ENCODE results near the gene KIF16B. TPM values are rescaled to one million over a fixed set of nuclear protein-coding genes. Genes with fewer than 3 reads are reported as not detected.

KIF16B gene
- total RNA-seq, 2 experiments from 2014 or later: 3.2 to 3.4 TPM

DNA sequence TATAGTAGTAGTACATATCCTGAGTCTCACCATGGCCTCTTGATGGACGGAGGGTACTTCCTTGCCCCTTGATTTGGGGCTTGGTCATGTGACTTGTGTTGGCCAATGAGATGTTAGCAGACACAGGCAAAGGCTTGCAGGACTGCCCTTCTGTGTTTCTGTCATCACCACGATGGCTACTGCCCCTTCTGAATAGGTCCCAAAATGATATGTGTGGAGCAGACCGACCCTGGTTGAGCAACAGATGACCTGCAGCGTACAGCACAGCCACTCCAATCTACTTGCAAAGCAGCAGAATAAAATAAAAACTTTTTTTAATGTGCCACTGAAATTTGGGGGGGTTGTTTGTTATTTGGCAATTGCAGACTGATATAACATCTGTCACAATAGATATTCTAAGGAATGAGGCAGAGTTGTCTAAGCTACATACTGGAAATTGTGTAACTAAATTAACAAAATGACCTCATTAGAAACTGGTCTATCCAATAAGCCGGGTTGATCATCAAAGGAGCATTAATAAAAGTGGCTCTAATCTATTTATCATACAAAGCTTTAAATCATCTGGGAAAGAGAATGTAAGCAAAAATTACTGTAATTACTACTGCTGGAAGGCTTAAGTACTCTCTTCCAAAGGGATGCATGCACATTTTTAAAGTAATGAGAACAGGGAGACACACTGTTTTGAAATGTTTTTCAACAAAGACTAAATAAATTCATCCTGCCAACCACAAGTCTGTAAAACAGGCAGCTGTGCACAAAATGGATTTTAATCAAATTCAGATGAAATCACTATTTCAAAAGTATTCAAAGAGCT is 209.5 kb downstream of the KIF16B start:
- ATAC-seq (no peak), DNase-seq (no peak)
- CTCF ChIA-PET: no interaction called here
- Mint-ChIP-seq H3K27ac (no peak overlapping the region), H3K36me3 (ENCODE audit: low read depth) (no peaks in the 10 kb centered on the region), H3K4me1 (ENCODE audit: low read depth) (no peaks in the 10 kb centered on the region), H3K9me3 (ENCODE audit: insufficient read depth) (no peaks in the 10 kb centered on the region), H3K4me3 (no peak overlapping the region), H3K27me3 (ENCODE audit: low read depth) (no peaks in the 10 kb centered on the region)
- POLR2A ChIA-PET: no interaction called here

DNA sequence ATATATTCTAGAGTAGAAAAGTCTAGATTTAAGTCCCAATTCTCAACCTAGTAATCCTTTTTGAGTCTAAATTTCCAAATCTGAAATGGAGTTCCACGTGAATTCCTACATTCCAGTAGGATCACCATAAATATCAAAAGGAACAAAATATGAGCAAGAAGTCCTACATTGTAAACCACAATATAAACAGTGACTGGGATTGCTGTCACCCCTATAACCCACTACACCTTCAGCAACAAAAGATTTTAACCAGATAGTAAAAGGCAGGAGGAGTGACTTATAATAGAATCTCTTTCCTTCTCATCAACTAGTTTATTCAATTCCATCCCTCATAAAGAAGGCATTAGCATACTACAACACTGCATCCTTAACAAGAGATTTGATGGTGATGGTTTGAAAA is 210.6 kb downstream of the KIF16B start:
- ATAC-seq (no peak), DNase-seq (no peak)
- H3K36me3 Mint-ChIP-seq (ENCODE audit: low read depth): no peaks in the 10 kb centered on the region
- no peaks in the 10 kb centered on the region for H3K27me3 Mint-ChIP-seq (ENCODE audit: low read depth)
- H3K4me1 Mint-ChIP-seq (ENCODE audit: low read depth): no peaks in the 10 kb centered on the region
- H3K9me3 Mint-ChIP-seq (ENCODE audit: insufficient read depth): no peaks in the 10 kb centered on the region
- no peak overlapping the region for H3K4me3 Mint-ChIP-seq
- ChIA-PET POLR2A (no interaction called here), CTCF (no interaction called here)
- no peak overlapping the region for H3K27ac Mint-ChIP-seq

DNA sequence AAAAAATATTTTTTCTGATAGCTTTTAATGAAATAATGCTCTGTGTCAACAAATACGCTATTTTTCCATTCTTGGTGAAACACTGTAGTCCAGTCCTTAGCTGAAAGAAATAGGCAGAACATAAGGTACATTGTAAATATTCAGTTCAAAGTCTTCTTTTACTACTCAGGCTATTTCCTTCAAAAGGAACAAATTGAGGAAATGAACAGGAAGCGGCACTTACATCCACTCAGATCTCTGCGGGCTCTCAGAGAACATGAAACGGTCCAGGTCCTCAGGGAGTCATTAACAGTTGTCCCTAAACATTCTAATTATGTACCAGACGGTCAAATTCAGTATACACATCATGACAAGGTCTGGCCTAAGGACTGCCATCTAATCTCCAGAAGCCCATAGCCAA is 212.6 kb downstream of the KIF16B start:
- H3K4me1 Mint-ChIP-seq (ENCODE audit: low read depth): no peaks in the 10 kb centered on the region
- no peak overlapping the region for H3K4me3 Mint-ChIP-seq
- H3K36me3 Mint-ChIP-seq (ENCODE audit: low read depth): no peaks in the 10 kb centered on the region
- ChIA-PET CTCF (no interaction called here), POLR2A (no interaction called here)
- no peaks in the 10 kb centered on the region for H3K27me3 Mint-ChIP-seq (ENCODE audit: low read depth)
- ATAC-seq (no peak), DNase-seq (no peak)
- H3K27ac Mint-ChIP-seq: no peak overlapping the region
- no peaks in the 10 kb centered on the region for H3K9me3 Mint-ChIP-seq (ENCODE audit: insufficient read depth)

DNA sequence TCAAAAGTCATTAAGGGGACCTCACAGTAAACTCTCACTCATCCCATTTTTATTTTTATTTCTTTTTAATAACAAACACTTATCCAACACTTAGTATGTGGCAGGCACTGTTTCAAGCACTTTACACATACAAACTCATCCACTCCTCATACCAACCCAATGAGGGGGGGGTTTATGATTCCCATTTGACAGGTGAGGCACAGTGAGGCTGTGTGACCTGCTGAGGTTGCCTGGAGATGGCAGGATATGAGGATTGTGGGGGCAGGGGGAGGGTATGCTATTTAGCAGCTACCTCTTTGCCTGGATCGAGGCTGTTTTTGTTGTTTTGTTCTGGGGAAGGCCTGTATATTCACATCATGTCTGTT is 219.8 kb downstream of the KIF16B start:
- no peak for ATAC-seq
- H3K27me3 Mint-ChIP-seq (ENCODE audit: low read depth): no peaks in the 10 kb centered on the region
- H3K27ac Mint-ChIP-seq: no peak overlapping the region
- H3K9me3 Mint-ChIP-seq (ENCODE audit: insufficient read depth): no peaks in the 10 kb centered on the region
- POLR2A ChIA-PET: no interaction called here
- no peaks in the 10 kb centered on the region for H3K4me1 Mint-ChIP-seq (ENCODE audit: low read depth)
- DNase-seq: no peak
- CTCF ChIA-PET: no interaction called here
- no peak overlapping the region for H3K4me3 Mint-ChIP-seq
- H3K36me3 Mint-ChIP-seq (ENCODE audit: low read depth): no peaks in the 10 kb centered on the region

DNA sequence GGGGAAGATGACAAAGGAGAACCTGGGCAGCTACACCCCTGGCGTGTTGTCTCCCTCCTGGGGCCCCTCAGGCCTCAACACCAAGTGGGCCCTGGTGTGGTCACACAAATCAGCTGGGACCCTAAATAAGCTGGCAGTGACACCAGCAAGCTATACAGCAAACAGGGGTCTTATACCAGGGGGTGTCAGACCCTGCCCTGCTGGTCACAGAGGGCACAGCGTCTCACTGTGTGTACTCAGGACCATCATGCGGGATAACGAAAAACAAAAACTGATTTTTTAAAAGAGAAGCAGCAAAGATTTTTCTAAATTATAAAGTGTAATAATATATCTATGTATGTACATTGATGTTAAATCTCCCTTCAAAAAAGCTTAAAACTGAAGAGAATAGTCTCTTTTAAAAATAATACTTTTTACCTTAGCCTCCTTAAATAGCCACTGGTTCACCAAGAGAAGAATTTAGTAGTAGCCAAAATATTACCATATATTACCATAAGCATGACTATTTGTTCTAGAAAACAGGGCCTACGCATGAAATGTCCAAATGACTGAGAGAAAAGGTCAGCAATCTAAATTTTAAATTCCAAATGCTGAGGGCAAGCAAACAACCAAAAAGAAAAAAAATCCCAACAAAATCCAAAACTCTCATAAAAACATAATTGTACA is 220.4 kb downstream of the KIF16B start:
- Mint-ChIP-seq H3K27ac (no peak overlapping the region), H3K4me3 (no peak overlapping the region), H3K9me3 (ENCODE audit: insufficient read depth) (no peaks in the 10 kb centered on the region), H3K27me3 (ENCODE audit: low read depth) (no peaks in the 10 kb centered on the region), H3K4me1 (ENCODE audit: low read depth) (no peaks in the 10 kb centered on the region), H3K36me3 (ENCODE audit: low read depth) (no peaks in the 10 kb centered on the region)
- ATAC-seq: no peak
- CTCF ChIA-PET: no interaction called here
- no peak for DNase-seq
- POLR2A ChIA-PET: no interaction called here

DNA sequence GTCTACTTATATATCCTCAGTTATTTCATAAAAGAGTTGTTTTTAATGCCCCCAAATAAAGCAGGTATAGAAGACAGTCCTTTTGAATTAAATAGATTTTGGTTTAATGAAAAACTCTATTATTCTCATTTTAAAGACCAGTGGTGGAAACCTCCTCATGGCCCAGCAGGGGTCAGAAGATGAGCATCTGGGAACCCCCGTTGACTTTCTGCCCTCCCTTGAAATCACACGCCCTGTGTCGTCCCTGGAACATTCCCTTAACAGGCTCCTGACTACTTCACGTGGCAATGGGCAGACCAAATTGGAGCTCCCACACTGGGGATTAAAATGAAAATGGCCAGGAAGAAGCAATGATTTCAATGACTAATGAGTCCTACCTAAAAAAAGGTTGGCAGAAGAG is 220.9 kb downstream of the KIF16B start:
- ATAC-seq (no peak), DNase-seq (no peak)
- CTCF ChIA-PET: no interaction called here
- Mint-ChIP-seq H3K4me3 (no peak overlapping the region), H3K9me3 (ENCODE audit: insufficient read depth) (no peaks in the 10 kb centered on the region), H3K27ac (no peak overlapping the region), H3K4me1 (ENCODE audit: low read depth) (no peaks in the 10 kb centered on the region), H3K27me3 (ENCODE audit: low read depth) (no peaks in the 10 kb centered on the region), H3K36me3 (ENCODE audit: low read depth) (no peaks in the 10 kb centered on the region)
- POLR2A ChIA-PET: no interaction called here

DNA sequence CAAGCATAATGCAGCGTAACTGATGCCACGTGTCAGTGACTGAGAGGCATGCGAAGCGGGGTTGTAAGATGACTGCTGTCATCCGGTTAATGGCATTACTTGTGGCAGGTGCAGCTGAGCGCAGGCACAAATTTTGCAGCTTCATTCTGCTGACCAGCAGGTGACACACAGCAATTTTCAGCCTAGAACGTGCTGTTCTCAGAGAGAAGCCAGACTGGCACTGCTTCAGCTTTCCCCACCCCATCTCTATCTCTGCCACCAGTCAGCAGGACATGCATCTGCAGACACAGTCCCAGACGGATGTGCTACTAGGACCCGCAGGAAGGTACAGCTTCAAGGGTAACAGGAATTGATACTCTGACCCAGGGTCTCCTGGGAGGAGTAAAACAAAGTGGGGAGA is 221.8 kb downstream of the KIF16B start:
- ChIA-PET POLR2A (no interaction called here), CTCF (no interaction called here)
- Mint-ChIP-seq H3K27ac (no peak overlapping the region), H3K36me3 (ENCODE audit: low read depth) (no peaks in the 10 kb centered on the region), H3K27me3 (ENCODE audit: low read depth) (no peaks in the 10 kb centered on the region), H3K9me3 (ENCODE audit: insufficient read depth) (no peaks in the 10 kb centered on the region), H3K4me3 (no peak overlapping the region), H3K4me1 (ENCODE audit: low read depth) (no peaks in the 10 kb centered on the region)
- no peak for ATAC-seq
- DNase-seq: no peak

DNA sequence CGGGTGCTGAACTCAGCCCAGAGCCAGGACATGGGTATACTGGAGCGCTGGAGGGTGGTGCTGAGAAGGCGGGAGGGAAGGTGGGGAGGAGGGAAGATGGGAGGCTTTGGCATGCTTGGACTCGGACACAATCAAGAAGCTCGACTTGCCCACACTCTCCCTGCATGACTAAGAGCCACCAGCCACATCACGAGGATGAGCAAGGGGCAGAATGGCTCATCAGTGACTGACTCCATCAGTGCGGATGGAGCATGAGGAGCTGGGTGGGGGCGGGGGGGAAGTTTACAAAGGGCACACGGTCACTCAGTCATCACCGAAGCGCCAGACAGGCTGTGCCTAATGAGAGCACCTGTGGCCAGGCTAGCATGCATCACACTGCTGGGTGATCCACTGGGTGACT is 222.8 kb downstream of the KIF16B start:
- CTCF ChIA-PET: no interaction called here
- H3K36me3 Mint-ChIP-seq (ENCODE audit: low read depth): no peaks in the 10 kb centered on the region

DNA sequence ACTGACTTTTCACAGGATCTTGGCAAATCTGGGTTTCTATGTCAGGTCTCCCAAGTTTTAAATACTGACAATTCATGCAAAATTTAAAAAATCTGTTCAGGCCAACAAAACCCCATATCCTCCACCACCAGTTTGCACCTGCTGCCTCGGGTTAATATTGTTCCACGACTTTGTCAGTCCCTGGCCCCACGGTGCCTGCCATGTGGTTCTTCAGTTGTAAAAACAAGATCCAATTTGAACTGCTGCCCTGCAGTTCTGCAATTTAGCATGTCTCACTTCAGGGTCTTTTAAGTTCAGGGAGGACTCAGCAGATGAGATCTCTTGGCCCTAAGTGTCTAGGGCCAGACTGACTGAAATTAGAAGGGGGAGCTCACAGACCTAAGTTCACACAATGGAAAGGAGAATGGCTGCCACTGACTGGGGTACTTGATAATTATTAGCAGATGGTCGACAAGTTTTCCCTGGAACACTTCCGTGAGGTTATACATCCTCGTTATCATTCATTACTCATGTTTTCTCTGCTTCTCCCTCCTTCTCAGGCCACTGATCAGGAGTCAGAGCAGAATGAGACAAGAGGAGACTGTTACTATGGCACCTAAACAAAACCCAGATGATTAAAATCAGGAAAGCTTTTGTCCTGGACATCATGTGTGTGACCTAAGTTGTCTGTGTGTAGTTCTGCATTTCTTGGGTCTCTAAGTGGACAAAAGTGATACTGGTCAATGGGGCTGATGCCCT is 223.6 kb downstream of the KIF16B start:
- DNase-seq: no peak
- no peaks in the 10 kb centered on the region for H3K36me3 Mint-ChIP-seq (ENCODE audit: low read depth)
- no peaks in the 10 kb centered on the region for H3K9me3 Mint-ChIP-seq (ENCODE audit: insufficient read depth)
- no peak for ATAC-seq
- no peak overlapping the region for H3K27ac Mint-ChIP-seq
- H3K4me3 Mint-ChIP-seq: no peak overlapping the region
- no peaks in the 10 kb centered on the region for H3K27me3 Mint-ChIP-seq (ENCODE audit: low read depth)
- CTCF ChIA-PET: no interaction called here
- POLR2A ChIA-PET: no interaction called here
- H3K4me1 Mint-ChIP-seq (ENCODE audit: low read depth): no peaks in the 10 kb centered on the region

More for the DNA sequence above, 222.8 kb downstream of the KIF16B start:
- ATAC-seq (no peak), DNase-seq (no peak)
- no peak overlapping the region for H3K27ac Mint-ChIP-seq
- no peak overlapping the region for H3K4me3 Mint-ChIP-seq
- H3K9me3 Mint-ChIP-seq (ENCODE audit: insufficient read depth): no peaks in the 10 kb centered on the region
- no peaks in the 10 kb centered on the region for H3K4me1 Mint-ChIP-seq (ENCODE audit: low read depth)
- no peaks in the 10 kb centered on the region for H3K27me3 Mint-ChIP-seq (ENCODE audit: low read depth)
- POLR2A ChIA-PET: no interaction called here

DNA sequence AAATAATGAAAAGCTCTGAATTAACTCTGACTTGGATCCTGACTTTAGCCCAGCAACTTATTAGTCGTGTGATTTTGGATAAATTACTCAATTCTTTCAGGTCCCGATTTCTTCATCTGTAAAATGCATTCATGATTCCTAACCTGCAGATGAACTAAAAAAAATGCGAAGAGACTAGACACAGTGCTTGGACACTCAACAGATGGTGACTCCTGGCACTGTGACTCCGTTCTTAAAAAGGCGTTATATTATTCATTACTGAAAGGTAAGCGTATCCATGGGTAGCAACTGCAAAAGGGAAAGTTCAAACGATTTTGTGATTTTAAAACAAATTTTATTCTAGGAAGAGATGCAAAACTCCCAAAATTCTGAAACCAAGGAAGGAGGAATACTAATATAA is 226.3 kb downstream of the KIF16B start:
- H3K4me3 Mint-ChIP-seq: no peak overlapping the region
- DNase-seq: no peak
- no peak for ATAC-seq
- POLR2A ChIA-PET: no interaction called here
- CTCF ChIA-PET: no interaction called here
- H3K27me3 Mint-ChIP-seq (ENCODE audit: low read depth): no peaks in the 10 kb centered on the region
- no peaks in the 10 kb centered on the region for H3K4me1 Mint-ChIP-seq (ENCODE audit: low read depth)
- H3K36me3 Mint-ChIP-seq (ENCODE audit: low read depth): no peaks in the 10 kb centered on the region
- H3K27ac Mint-ChIP-seq: no peak overlapping the region
- no peaks in the 10 kb centered on the region for H3K9me3 Mint-ChIP-seq (ENCODE audit: insufficient read depth)

DNA sequence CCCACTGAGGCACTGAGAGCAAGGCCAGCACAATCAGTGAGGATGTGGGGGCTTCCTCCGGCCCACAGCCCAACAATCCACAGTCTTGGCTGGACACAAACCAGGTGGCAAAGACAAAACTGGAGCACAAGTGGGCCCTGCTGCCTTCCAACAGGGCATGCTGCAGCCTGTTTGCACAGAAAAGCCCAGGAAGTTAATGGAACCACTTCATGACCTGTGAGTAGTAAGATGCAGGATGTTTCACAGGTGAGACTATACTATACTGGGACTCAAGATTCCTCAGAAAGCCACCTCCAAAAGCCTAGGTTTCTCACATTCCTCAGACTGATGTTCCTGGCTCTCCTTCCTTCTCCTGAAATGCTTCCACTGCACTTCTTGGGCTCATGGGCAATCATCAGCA is 235.5 kb downstream of the KIF16B start:
- ChIA-PET POLR2A (no interaction called here), CTCF (no interaction called here)
- DNase-seq: no peak
- H3K4me3 Mint-ChIP-seq: no peak overlapping the region
- H3K36me3 Mint-ChIP-seq (ENCODE audit: low read depth): no peaks in the 10 kb centered on the region
- H3K27ac Mint-ChIP-seq: no peak overlapping the region
- no peaks in the 10 kb centered on the region for H3K27me3 Mint-ChIP-seq (ENCODE audit: low read depth)
- no peaks in the 10 kb centered on the region for H3K4me1 Mint-ChIP-seq (ENCODE audit: low read depth)
- peaks cover 8% of the 10 kb centered on the region for H3K9me3 Mint-ChIP-seq (ENCODE audit: insufficient read depth)
- no peak for ATAC-seq

DNA sequence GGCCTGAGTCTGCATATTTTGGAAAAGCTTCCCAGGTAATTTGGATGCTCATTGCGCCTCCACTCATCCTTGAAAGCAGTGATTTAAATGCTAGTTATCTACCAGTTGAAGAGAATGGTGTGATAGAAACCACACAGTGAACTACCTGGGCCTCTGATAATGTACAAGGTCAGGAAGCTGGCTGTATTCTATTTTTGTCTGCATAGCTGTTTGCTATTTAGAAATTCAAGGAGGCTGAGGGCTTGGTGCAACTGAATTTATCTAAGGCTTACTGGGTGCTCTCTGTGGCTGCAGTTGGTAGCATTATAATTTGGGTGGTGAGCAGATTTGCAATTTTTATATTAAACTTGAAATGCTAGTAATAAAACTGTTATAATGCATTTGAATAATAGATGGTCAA is 245.6 kb downstream of the KIF16B start:
- Mint-ChIP-seq H3K27ac (no peak overlapping the region), H3K27me3 (ENCODE audit: low read depth) (no peaks in the 10 kb centered on the region), H3K4me1 (ENCODE audit: low read depth) (no peaks in the 10 kb centered on the region), H3K9me3 (ENCODE audit: insufficient read depth) (no peaks in the 10 kb centered on the region), H3K36me3 (ENCODE audit: low read depth) (no peaks in the 10 kb centered on the region), H3K4me3 (no peak overlapping the region)
- DNase-seq (no peak), ATAC-seq (no peak)
- ChIA-PET POLR2A (no interaction called here), CTCF (no interaction called here)

All from activated CD8-positive, alpha-beta T cell treated with anti-CD3 and anti-CD28 coated beads, Interleukin-2, amount 10 ng/mL, durations not matched to agents 7 days and 5 days (primary cell).